Fibroblast of mammary gland (primary cell): Measurements from ENCODE around the gene AK2.

Experiments used
- DNase-seq: peaks from one replicate; pipeline ENCODE4 v3.0.0-alpha.2; 2010; ENCODE audit warnings: low read depth
- H3K4me3 ChIP-seq: 2 replicates; pipeline ENCODE4 v1.5.1; 2011; ENCODE audit warnings: low read depth, mild to moderate bottlenecking, low read length, moderate library complexity; ENCODE audit not compliant: control insufficient read depth
- CTCF ChIP-seq: conservative IDR thresholded peaks from 2 replicates; pipeline ENCODE4 v1.5.1; 2011; ENCODE audit warnings: low read depth, low read length, inconsistent platforms; ENCODE audit not compliant: control insufficient read depth, insufficient read depth

Gene AK2

DNA sequence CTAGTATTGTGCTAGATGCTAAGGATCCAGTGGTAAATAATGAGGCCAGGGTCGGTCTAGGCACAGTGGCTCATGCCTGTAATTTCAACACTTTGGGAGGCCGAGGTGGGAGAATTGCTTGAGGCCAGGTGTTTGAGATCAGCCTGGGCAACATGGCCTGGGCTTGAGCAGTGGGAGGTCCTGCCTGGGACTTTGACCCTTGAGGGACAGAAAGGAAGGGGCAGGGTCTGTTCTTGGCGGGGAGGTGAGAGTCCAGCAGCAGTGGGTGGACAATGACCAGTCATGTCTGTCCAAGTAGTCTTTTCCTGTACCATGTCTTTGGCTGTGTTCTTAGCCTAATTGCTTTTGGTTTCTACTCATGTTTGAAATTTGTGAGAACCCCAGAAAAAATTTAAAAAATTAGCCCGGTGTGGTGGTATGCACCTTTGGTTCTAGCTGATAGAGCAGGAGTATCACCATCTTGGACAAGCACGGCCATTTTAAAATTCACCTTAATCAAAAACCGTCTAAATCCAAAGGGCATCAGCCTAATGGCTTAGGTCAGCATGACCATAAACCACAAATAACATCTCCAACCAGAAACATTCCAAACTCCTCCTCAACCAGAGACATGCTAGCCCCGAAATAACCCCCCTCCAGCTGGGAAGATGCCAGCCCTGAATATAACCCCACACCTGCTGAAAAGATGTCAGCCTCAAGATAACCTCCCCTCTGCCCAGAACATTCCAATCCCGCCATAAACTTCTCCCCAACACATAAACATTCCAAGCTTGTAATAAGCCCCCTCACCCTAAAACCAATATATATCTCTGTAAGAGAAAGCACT, 6.8 kb upstream of the AK2 start:
- H3K4me3 ChIP-seq, result no peak overlapping the region
- DNase-seq, result no peak
- TF ChIP-seq CTCF, result no peak

DNA sequence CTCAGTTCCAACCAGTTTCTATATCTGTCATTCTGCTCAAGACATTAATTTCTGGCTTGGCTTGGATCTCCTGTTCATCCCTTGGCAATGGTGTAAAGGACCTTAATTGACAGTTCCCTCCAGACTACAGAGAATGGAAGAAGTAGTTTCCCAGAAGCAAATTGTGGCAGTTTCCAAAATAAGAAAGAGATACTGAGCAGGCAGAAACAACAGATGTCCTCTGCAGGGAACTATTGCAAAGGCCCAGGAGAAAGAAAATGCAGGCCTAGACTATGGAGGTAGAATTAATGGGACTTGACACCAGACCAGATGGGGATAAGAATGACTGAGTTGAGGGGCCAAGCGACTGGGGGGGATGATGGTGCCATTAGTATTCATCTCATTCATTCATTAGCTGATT, 6.1 kb upstream of the AK2 start:
- DNase-seq, result no peak
- no peak for TF ChIP-seq CTCF
- no peak overlapping the region for H3K4me3 ChIP-seq

DNA sequence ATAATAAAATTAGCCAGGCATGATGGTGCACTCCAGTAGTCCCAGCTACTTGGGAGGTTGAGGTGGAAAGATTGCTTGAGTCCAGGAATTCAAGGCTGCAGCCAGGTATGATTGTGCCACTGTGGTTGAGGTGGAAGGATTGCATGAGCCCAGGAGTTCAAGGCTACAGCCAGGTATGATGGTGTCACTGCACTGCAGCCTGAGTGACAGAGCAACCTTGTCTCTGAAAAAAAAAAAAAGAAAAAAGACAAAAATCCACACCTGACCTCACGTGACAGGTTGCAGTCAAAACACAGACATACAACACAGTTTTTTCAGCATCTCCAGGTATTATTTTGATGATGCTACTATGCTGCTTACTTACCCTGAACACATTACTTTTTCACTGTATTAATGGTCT, 4.3 kb upstream of the AK2 start:
- no peak for DNase-seq
- no peak overlapping the region for H3K4me3 ChIP-seq
- TF ChIP-seq CTCF, result no peak

- TF ChIP-seq CTCF, result no peak
Observed at GRCh38 chr1:33039840-33040239, 3.2 kb upstream of the AK2 start.

DNA sequence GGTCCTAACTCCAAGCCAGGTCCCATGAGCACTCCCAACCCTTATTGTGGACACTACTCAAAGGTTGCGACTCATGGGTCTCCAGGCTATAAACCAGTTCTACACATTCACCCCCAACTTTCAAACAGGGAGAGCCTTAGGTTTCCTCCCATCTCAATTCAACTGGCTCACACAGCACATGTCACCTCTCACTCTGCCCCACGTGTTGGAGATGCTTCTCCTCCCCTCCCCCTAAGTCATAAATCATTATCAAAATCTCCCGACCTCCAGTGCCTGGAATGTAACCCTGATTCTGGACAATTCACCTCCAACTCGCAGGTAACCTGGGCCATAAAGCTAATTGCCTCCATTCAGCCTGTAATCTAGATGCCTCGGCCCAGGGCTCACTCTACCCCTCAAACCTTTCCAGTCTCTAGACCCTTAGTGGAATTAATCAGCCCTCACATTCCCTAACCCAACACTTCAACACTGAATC, 595 bp downstream of the AK2 start:
- no peak for TF ChIP-seq CTCF
- DNase-seq, result peak; percentile 35
- peak overlapping the region; percentile 97 for H3K4me3 ChIP-seq

More at GRCh38 chr1:33039840-33040239, 3.2 kb upstream of the AK2 start:
- DNase-seq, result no peak
- no peak overlapping the region for H3K4me3 ChIP-seq

DNA sequence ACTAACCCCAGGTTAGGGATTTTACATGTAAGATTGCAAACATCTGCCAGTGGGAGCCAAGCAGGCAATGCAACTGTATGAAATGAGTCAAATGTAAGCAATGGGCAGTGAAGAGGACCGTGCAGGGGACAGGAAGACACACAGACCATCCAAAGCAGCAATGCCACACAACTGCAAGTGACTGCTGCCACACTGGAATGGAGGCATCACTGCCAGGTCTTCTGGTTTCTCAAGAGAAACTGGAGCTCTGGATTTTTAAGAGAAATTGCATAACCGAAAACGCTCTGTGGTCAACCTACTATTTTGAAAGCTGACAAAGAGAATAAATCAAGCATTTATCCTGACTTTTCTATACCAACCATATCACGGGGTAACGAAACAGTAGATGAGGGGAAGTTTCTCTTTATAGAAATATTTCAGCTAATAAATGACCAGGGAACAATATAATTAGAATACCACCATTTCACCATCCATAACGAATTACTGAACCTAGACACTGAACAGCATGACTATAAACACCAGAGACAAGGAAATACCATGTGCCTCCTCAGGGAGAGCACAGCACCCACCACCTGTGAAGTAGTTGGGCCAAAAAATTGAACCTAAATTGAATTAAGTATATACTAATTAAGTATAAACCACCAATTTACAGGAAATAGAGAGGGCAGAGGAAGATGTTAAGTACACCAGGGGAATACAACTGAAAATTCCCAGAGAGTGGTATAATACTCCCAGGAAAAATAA, 4.4 kb downstream of the AK2 start:
- H3K4me3 ChIP-seq, result no peak overlapping the region
- DNase-seq, result peak; percentile 16
- no peak for TF ChIP-seq CTCF
